H54 (cell line): ENCODE measurements around the gene NAALADL2.

Experiments
- DNase-seq: peaks from one replicate; pipeline ENCODE4 v3.0.0; 2011; ENCODE audit warnings: low spot score, mixed read lengths; ENCODE audit not compliant: insufficient read length
- FAIRE-seq: peaks from 3 replicates; lab custom pipeline; 2011; peaks lifted over from hg19 to GRCh38; lab: Jason Lieb, UNC
- POLR2A ChIP-seq: IDR thresholded peaks from 2 replicates; pipeline ENCODE4 v1.6.1; 2011; ENCODE audit warnings: low read depth, mild to moderate bottlenecking, low read length

Gene NAALADL2

GRCh38 chr3:175716446-175716845 is 857.3 kb downstream of the NAALADL2 start:
- TF ChIP-seq POLR2A, result no peak
- DNase-seq (no peak), FAIRE-seq (no peak)

GRCh38 chr3:175726228-175726627 is 867.1 kb downstream of the NAALADL2 start:
- no peak for TF ChIP-seq POLR2A
- no peak for FAIRE-seq
- DNase-seq, result no peak

- DNase-seq (no peak), FAIRE-seq (peak; percentile 30)
- no peak for TF ChIP-seq POLR2A
Observed at GRCh38 chr3:175728566-175728965, 869.4 kb downstream of the NAALADL2 start.

- FAIRE-seq (peak; percentile 11), DNase-seq (no peak)
- no peak for TF ChIP-seq POLR2A
Observed at GRCh38 chr3:175729466-175729865, 870.3 kb downstream of the NAALADL2 start.

- TF ChIP-seq POLR2A, result no peak
- no peak for DNase-seq
- FAIRE-seq, result no peak
Observed at GRCh38 chr3:175731543-175731942, 872.4 kb downstream of the NAALADL2 start.

- no peak for TF ChIP-seq POLR2A
- DNase-seq, result no peak
- FAIRE-seq, result no peak
Observed at GRCh38 chr3:175732017-175732416, 872.9 kb downstream of the NAALADL2 start.

GRCh38 chr3:175735866-175736265 is 876.7 kb downstream of the NAALADL2 start:
- DNase-seq, result no peak
- TF ChIP-seq POLR2A, result no peak
- no peak for FAIRE-seq

GRCh38 chr3:175737646-175738572 is 878.8 kb downstream of the NAALADL2 start:
- FAIRE-seq (peak; percentile 15), DNase-seq (no peak)
- TF ChIP-seq POLR2A, result no peak

- TF ChIP-seq POLR2A, result no peak
- DNase-seq, result no peak
- FAIRE-seq, result peak; percentile 57
Observed at GRCh38 chr3:175741951-175742350, 882.8 kb downstream of the NAALADL2 start.

- FAIRE-seq (peak; percentile 96), DNase-seq (no peak)
- TF ChIP-seq POLR2A, result no peak
Observed at GRCh38 chr3:175743733-175744400, 884.7 kb downstream of the NAALADL2 start.

GRCh38 chr3:175746308-175746707 is 887.2 kb downstream of the NAALADL2 start:
- DNase-seq, result no peak
- no peak for FAIRE-seq
- no peak for TF ChIP-seq POLR2A

GRCh38 chr3:175748087-175748730 is 889.1 kb downstream of the NAALADL2 start:
- TF ChIP-seq POLR2A, result no peak
- peak; percentile 23 for FAIRE-seq
- DNase-seq, result no peak

- FAIRE-seq (no peak), DNase-seq (no peak)
- no peak for TF ChIP-seq POLR2A
Observed at GRCh38 chr3:175749981-175750380, 890.8 kb downstream of the NAALADL2 start.

- DNase-seq (no peak), FAIRE-seq (no peak)
- TF ChIP-seq POLR2A, result no peak
Observed at GRCh38 chr3:175751089-175751488, 892.0 kb downstream of the NAALADL2 start.
